ENCODE measurements around the gene STRA8.

Gene STRA8, protein sequence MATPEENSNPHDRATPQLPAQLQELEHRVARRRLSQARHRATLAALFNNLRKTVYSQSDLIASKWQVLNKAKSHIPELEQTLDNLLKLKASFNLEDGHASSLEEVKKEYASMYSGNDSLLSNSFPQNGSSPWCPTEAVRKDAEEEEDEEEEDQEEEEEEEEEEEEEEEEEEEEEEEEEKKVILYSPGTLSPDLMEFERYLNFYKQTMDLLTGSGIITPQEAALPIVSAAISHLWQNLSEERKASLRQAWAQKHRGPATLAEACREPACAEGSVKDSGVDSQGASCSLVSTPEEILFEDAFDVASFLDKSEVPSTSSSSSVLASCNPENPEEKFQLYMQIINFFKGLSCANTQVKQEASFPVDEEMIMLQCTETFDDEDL

DNA sequence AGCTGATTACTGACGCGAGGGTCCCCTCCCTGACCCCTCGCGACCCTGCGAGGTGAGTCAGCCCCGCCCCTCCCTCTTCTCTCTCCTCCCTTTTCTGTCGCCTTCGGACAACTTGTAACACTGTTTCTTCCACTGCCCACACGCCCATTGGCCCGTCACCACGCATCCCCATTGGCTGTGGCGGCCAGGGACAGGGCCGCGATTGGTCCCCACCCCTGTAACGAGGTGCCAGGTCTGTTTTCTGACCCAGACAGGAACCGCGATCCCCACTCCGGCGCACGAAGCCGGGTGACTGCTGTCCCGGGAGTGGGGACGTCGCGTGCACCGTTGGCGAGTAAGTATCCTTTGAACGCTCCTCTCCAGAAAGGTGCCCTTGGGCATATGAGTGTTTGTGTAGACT is at the start of gene STRA8:
STRA8 (plus strand) TSS at position 269 of the 400 bp plus-strand sequence. CDS start 6,687 bp downstream, outside the sequence.
- no peak for DNase-seq

GRCh38 chr7:135184254-135184841 is 49.3 kb upstream of the STRA8 start:
- DNase-seq: no peak

GRCh38 chr7:135185471-135186260 is 48.0 kb upstream of the STRA8 start:
- DNase-seq: no peak

- no peak for DNase-seq
These were observed 47.4 kb upstream of the STRA8 start for GRCh38 chr7:135186261-135186540.

DNA sequence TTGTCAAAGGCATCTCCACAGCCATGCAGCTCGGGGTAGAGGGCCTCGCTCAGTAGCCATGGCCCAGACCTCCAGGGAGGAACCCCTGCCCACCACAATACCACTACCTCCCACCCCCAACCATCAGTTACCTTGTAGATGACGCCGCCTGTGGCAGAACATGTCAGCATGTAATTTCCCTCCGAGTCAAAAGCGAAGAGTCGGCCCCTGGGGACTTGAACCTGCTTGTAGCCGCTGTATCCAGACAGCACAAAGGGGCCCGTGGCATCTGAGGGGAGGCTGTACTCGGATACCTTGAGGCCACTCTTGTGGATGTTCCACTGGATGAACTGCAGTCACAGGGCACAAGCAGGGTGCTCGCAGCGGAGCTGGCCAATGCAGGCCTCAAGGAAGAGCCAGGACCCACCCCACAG is 46.8 kb upstream of the STRA8 start:
- DNase-seq: no peak

DNA sequence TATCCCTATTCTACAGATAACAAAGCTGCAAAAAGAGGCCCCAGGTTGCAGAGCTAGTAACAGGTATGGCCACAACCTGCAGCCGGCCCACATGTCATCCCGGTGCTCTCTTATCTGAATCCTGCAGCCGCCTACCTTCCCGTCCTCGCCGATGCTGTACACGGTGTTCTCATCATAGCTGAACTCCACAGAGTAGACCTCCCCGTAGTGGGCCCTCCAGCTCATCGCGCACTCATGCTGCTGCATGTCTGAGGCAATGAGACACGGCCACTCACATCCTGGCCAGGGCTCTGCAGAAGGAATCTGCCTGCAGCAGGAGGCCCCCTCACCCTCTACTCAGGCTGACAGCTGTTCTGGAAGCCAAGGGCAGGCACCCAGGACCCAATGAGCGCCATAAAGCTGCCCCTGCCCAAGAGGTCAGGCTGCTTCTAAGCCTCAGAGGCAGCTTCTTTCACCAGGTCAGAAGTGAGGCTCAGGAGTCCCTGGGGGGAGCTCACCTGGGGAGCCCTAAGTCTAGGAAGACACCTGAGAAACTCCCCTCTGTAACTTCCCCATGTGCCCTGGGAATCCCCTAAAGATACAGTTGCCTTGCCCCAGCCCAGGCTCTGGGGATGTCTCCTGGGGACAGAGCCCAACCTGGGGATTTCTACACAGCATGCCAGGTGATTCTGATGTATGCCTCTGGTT is 45.2 kb upstream of the STRA8 start:
- no peak for DNase-seq

DNA sequence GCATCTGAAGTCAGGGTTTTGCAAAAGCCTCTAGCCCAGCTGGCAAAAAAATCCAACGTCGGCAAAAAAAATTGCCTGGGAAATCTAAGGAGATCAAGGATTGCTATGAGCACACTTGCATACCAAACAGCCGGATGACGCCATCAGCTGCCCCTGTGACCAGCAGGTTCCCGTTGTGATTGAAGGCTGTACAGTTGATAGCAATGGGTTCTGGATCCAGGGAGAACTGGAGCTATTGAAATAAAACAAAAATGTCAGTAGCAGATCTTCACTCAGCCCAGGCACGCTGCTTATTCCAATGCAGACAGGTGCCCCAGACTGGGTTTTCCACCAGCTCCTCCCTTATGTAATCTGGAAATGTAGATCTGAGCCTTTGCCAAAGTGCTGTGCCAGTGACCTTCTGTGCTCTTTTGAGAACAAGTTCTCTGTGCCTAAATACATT is 44.4 kb upstream of the STRA8 start:
- DNase-seq: no peak

DNA sequence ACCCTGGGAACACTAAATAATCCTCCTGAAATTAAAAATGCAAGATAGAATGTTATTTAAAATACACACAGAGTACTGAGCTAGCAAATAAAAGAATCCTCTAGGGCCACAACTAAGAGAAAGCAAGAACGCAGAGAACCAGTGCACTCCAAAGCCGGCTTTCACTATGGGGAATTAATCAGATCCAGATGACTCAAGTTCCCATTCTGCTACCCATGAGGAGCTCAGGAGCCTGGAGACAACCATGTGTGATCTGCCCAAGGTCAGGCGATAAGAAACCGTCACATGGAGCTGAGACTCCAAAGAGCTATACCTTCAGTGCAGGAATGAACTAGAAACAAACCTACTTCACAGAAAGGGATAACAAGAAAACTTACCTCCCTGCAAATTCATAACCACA is 43.7 kb upstream of the STRA8 start:
- no peak for DNase-seq

DNA sequence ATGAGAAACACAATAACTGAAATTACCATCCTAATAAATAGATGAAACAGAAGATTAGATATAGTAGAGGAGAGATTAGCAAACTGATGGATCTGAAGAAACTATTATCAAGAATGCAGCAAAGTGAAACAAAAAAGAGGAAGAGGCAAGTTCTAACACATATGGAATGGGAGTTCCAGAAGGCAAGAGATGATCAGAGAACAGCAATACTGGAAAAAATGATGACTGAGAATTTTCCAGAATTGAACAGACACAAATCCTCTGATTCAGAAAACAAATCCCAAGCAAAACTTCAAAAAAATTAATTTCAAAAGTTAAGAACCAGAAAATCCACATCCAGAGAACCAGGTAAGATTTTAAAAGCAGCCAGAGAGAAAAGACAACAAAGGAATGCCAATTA is 42.9 kb upstream of the STRA8 start:
- DNase-seq: no peak

DNA sequence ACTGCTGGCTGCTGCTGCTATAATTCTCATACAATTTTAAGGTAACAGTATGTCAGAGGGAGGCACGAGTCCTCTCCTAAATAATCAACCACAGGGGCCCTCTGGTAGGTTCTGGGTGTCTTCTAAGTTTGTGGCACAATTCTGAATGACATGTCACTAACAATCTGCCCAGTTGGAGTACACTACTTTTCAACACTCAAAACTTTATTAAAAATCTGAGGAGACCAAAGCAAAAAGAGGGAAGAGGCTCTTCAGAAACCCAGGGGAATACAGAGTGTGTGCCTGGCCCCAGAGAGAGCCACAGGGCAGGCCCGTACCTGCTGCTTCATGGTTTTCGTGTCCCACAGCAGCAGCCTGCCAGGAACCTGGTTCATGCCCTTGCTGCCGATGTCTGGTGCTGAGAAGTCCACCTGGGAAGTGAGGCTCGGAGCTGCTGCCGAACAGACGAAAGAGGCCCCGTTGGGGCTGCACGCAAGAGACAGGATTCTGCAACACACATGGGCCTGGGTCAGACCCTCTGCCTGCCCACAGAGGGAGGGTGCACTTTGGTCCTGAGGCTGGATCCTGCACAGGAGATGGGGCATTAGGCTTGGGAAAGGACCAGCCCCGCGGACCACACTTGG is 40.6 kb upstream of the STRA8 start:
- DNase-seq: no peak

DNA sequence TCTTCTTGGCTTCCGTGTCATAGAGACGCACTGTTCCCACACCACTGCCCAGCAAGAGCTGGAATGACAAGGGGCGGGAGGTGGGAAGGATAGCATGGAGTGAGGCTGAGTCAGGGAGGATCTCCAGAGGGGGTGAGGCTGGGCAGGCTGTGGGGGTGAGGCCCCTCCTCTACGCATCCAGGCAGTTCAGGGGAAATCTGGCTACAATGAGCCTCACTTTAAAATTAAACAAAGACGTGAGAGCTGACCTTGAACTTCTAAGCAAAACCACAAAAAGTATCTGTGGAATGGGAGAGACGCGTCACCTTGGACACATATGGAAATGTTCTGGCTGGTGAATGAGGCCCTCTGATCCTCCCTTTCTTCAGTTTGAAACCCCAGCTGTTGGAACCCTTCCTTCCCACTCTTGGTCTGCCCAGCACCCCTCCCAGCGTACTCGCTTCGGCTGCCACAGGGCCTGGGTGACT is 40.0 kb upstream of the STRA8 start:
- DNase-seq: no peak

DNA sequence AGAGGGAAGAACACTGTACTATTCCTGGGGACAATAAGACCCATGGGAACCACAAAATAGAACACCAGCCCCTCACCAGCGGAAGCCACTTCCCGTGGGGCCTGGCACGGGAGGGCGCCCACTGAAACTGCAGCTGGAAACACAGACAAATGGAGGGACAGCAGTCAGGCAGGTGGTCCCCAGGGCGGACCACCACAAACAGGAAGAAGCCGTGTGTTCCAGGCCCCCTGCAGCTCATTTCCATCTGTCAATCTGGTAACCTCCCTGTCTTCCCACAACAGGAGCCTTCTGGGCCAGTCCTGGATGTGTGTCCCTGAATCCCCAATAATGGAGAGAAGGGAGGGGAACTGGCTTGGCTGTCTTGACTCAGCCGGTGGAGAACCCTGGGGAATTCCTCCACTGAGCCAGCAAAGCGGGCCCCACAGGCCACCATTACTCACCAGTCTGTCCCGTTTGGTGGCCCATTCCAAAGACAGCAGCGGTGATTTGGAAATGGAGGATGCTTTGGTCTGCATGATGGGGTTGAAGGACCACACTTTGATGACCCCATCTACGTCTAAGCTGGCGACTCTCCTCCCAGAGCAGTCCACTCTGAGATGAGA is 39.0 kb upstream of the STRA8 start:
- DNase-seq: no peak

GRCh38 chr7:135195156-135195555 is 38.5 kb upstream of the STRA8 start:
- no peak for DNase-seq

DNA sequence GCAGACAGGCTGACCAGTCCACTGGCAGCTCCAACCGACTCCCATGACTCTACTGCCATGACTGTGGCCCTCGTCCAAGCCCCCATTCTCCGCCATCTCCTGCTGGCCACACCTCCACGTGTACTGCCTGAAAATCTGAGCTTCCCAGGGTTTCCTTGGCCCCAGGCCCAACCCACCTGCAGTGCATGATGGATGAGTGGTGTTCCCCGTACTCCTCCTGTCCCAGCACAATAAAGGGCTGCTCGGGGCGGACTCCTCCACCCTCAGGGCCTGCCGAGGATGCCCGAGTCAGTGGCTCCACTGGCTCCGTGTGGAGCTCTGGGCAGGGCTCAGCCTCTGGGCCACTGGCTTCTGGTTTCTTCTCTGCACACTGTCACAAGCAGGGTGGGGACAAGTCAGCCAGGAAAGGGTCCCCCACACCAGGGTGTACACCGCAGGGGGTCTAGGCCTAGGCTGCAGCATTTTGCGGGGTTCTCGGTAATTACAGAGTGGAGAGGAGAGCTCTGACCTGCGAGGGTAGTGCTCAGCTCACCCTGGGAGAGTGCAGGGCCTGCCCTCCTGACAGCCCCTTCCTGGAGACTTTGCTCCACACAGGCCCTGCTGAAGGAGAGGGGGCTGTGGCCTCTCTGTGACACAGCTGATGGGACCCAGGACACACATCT is 37.5 kb upstream of the STRA8 start:
- no peak for DNase-seq

DNA sequence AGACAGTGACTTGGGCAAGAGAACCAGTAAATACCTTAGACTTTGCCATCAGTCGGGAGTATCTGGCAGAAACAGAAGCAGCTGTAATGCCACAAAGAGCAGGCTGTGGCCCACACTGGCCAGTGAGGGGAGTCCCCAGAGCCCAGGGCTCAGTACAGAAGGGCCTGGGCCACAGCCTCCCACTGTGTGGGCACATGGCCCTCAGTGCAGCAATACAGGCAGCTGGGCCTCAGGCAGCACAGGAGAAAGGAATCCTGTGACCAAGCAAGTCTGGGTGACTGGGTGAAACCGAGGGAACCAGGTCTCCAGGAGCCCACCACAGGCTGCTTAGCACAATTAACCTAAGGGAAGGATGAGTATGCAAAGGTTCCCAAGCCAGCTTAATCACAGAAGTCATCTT is 36.3 kb upstream of the STRA8 start:
- no peak for DNase-seq

- DNase-seq: no peak
These were observed 35.6 kb upstream of the STRA8 start for GRCh38 chr7:135197906-135198655.

GRCh38 chr7:135199439-135199838 is 34.2 kb upstream of the STRA8 start:
- no peak for DNase-seq

- no peak for DNase-seq
These were observed 32.8 kb upstream of the STRA8 start for GRCh38 chr7:135200821-135201331.

DNA sequence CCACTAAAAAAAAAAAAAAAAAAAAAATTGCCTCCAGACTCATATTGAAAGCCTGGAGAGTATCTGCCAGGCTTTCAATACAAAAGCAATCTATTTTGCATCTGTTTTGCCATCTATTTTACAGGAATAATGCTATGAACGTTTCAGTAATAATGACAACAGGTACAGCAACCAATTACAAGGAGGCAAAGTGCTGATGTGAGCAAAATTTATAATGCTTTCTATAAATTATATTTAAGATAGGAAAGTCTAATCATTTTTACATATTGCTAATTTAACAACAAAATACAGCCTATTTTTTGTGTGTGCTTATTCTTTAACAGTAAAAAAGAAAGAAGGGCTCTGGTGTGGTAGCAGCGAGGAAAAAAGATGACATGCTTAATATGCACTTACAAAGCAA is 32.3 kb upstream of the STRA8 start:
- no peak for DNase-seq

GRCh38 chr7:135204341-135204749 is 29.3 kb upstream of the STRA8 start:
- no peak for DNase-seq

GRCh38 chr7:135204876-135205275 is 28.8 kb upstream of the STRA8 start:
- DNase-seq: no peak

All from stimulated activated CD4-positive, alpha-beta T cell treated with anti-CD3 and anti-CD28 coated beads, Interleukin-4, amount 100 ng/mL, for 4 hours (primary cell).